Measurements from ENCODE around the gene EOGT. TPM values are rescaled to one million over a fixed set of nuclear protein-coding genes. Genes with fewer than 3 reads are reported as not detected.

The EOGT gene
- total and polyA plus RNA-seq, 2 of the 4 experiments (the other 2 are of a cell fraction), result 12.3 to 41.2 TPM

GRCh38 chr3:68953816-68954444 lies 59.6 kb downstream of the EOGT start:
- Histone ChIP-seq H3K56ac (ENCODE audit: extremely low read depth, insufficient read depth, low read length) (no peak overlapping the region), H2AK5ac (ENCODE audit: low read depth, low read length) (no peak overlapping the region), H4K20me1 (ENCODE audit: insufficient read depth, low read length) (no peaks in the 10 kb centered on the region), H3K4me3 (ENCODE audit: insufficient read depth, low read depth, low read length) (no peak overlapping the region), H3K36me3 (ENCODE audit: control insufficient read depth, insufficient read depth, low read length) (no peaks in the 10 kb centered on the region), H2BK15ac (ENCODE audit: low read depth, low read length) (no peak overlapping the region), H3K14ac (replicated peaks; ENCODE audit: low read depth, low read length) (no peak overlapping the region), H2AK9ac (replicated peaks; ENCODE audit: low read depth, low read length, poor library complexity) (no peak overlapping the region), H2BK5ac (ENCODE audit: low read depth, low read length, poor library complexity, severe bottlenecking) (no peak overlapping the region), H2BK120ac (ENCODE audit: low read depth, low read length) (no peak overlapping the region), H3K4ac (ENCODE audit: low read depth, low read length) (no peak overlapping the region), H3K9me1 (ENCODE audit: insufficient read depth, low read length) (no peaks in the 10 kb centered on the region), H4K5ac (ENCODE audit: low read depth, low read length) (no peak overlapping the region), H3K4me2 (ENCODE audit: low read depth, low read length) (no peak overlapping the region), H4K8ac (ENCODE audit: low read depth in 2 of 2, low read length in 2 of 2) (no peak overlapping the region), H3K27me3 (ENCODE audit: control insufficient read depth, insufficient read depth, low read length) (peaks cover 5% of the 10 kb centered on the region), H3K23ac (ENCODE audit: low read depth, low read length) (no peak overlapping the region), H3K4me1 (ENCODE audit: control insufficient read depth, insufficient read depth, low read length) (no peaks in the 10 kb centered on the region), H3K79me1 (ENCODE audit: low read depth in 1 of 2, low read length in 2 of 2) (no peaks in the 10 kb centered on the region), H3K18ac (ENCODE audit: low read depth, low read length) (no peak overlapping the region), H4K91ac (ENCODE audit: insufficient read depth, low read depth, low read length) (no peak overlapping the region), H3K27ac (ENCODE audit: insufficient read depth, low read length) (no peak overlapping the region), H2BK20ac (ENCODE audit: low read depth, low read length) (no peak overlapping the region), H3K9ac (ENCODE audit: low read depth, low read length) (no peak overlapping the region), H2AFZ (replicated peaks; ENCODE audit: low read length, poor library complexity) (no peak overlapping the region), H3K9me3 (ENCODE audit: control insufficient read depth, insufficient read depth, low read length) (no peaks in the 10 kb centered on the region)
- DNase-seq (no peak), ATAC-seq (ENCODE audit: low read depth) (no peak)
- WGBS, 2 experiments (ENCODE audit: extremely low coverage in 2 of 2, insufficient read length in 1 of 2), result no CpG with 5 or more reads among the region's 6 CpGs
- BruUV-seq (replicated peaks), result no TSS peak
- intact Hi-C loops (cut with micrococcal nuclease), result no loop called here
- TF ChIP-seq, protein P1, sequence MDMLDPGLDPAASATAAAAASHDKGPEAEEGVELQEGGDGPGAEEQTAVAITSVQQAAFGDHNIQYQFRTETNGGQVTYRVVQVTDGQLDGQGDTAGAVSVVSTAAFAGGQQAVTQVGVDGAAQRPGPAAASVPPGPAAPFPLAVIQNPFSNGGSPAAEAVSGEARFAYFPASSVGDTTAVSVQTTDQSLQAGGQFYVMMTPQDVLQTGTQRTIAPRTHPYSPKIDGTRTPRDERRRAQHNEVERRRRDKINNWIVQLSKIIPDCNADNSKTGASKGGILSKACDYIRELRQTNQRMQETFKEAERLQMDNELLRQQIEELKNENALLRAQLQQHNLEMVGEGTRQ (IDR thresholded peaks at IDR 0.05; ENCODE audit: low read depth, low read length), result no peak
- TF ChIP-seq SMC3 (IDR thresholded peaks at IDR 0.05; ENCODE audit: low read depth, low read length), result no peak
- no peak for TF ChIP-seq MAFK (IDR thresholded peaks at IDR 0.05; ENCODE audit: low read depth, low read length)
- dilution Hi-C loops (cut with HindIII; ENCODE audit: low sequenced_read_pairs, unreplicated experiment), result no loop called here
- ChIA-PET POLR2A (ENCODE audit: unreplicated experiment) (no interaction called here), CTCF (no interaction called here)
- in situ Hi-C loops (cut with MboI; ENCODE audit: low sequenced_read_pairs), result no loop called here

Data from IMR-90 (cell line).